Neural progenitor cell (in vitro differentiated cells): ENCODE results near the gene ZFP1. TPM values are rescaled to one million over a fixed set of nuclear protein-coding genes. Genes with fewer than 3 reads are reported as not detected.

Experiments used
- DNase-seq: peaks from one replicate; pipeline ENCODE4 v3.0.0-alpha.2; 2016; ENCODE audit warnings: low spot score
- H2AFZ ChIP-seq: fragments of 200-600 bp; sonication (generic); replicated peaks from 2 replicates; pipeline ENCODE4 v1.6.1; 2016; ENCODE audit warnings: antibody characterized with exemption
- H3F3A ChIP-seq: fragments of 200-600 bp; sonication (generic); 2 replicates; pipeline ENCODE4 v1.6.1; 2016; ENCODE audit warnings: antibody characterized with exemption, low read depth
- H3K27ac ChIP-seq: fragments of 200-600 bp; sonication (generic); 2 replicates; pipeline ENCODE4 v1.5.1; 2016; ENCODE audit warnings: mild to moderate bottlenecking
- H3K27me3 ChIP-seq: fragments of 200-600 bp; sonication (generic); 2 replicates; pipeline ENCODE4 v1.6.1; 2016; ENCODE audit warnings: mild to moderate bottlenecking, moderate library complexity
- H3K36me3 ChIP-seq: fragments of 200-600 bp; sonication (generic); 2 replicates; pipeline ENCODE4 v1.5.1; 2016
- H3K4me1 ChIP-seq: fragments of 200-600 bp; sonication (generic); 2 replicates; pipeline ENCODE4 v1.6.1; 2016; ENCODE audit warnings: mixed run types
- H3K4me2 ChIP-seq: fragments of 200-600 bp; sonication (generic); 2 replicates; pipeline ENCODE4 v1.6.1; 2016
- H3K4me3 ChIP-seq: fragments of 200-600 bp; sonication (generic); 2 replicates; pipeline ENCODE4 v1.5.1; 2016
- H3K79me2 ChIP-seq: fragments of 200-600 bp; sonication (generic); 2 replicates; pipeline ENCODE4 v1.6.1; 2016; ENCODE audit warnings: low read depth
- H3K9ac ChIP-seq: fragments of 200-600 bp; sonication (generic); 2 replicates; pipeline ENCODE4 v1.6.1; 2016
- H3K9me3 ChIP-seq: fragments of 200-600 bp; sonication (generic); 2 replicates; pipeline ENCODE4 v1.5.1; 2016; ENCODE audit warnings: low read depth
- H4K20me1 ChIP-seq: fragments of 200-600 bp; sonication (generic); 2 replicates; pipeline ENCODE4 v1.6.1; 2016; ENCODE audit warnings: low read depth
- H3K27ac Mint-ChIP-seq: 3 replicates; pipeline ENCODE4 v1.8.0; 2021; ENCODE audit warnings: mixed read lengths
- H3K27me3 Mint-ChIP-seq: 2 replicates; pipeline ENCODE4 v1.8.0; 2022; ENCODE audit warnings: low read depth, mild to moderate bottlenecking, inconsistent platforms, moderate library complexity, mixed read lengths; ENCODE audit not compliant: insufficient read depth
- H3K36me3 Mint-ChIP-seq: 3 replicates; pipeline ENCODE4 v1.8.0; 2021; ENCODE audit warnings: mixed read lengths
- H3K4me1 Mint-ChIP-seq: 3 replicates; pipeline ENCODE4 v1.8.0; 2021; ENCODE audit warnings: mixed read lengths
- H3K4me3 Mint-ChIP-seq: 3 replicates; pipeline ENCODE4 v1.8.0; 2021; ENCODE audit warnings: mild to moderate bottlenecking, moderate library complexity, mixed read lengths
- H3K9me3 Mint-ChIP-seq: 3 replicates; pipeline ENCODE4 v1.8.0; 2020; ENCODE audit warnings: mixed read lengths
- EZH2 ChIP-seq: fragments of 200-600 bp; sonication (generic); IDR thresholded peaks from 2 replicates; pipeline ENCODE4 v1.6.1; 2017; ENCODE audit warnings: antibody characterized with exemption, mild to moderate bottlenecking, moderate library complexity
- EZH2phosphoT487 ChIP-seq: fragments of 200-600 bp; sonication (generic); IDR thresholded peaks from 2 replicates; pipeline ENCODE4 v1.6.1; 2017; ENCODE audit warnings: antibody characterized with exemption
- total RNA-seq: library from RNA; depleted of rRNA; stranded (reverse); fragments of >200 nt; gene quantifications from 2 replicates; pipeline ENCODE4 v1.2.3, GENCODE V29; 2015; ENCODE audit warnings: low replicate concordance
- TF ChIP-seq, protein P1 (sequence below): fragments of 200-600 bp; sonication (generic); IDR thresholded peaks from 2 replicates; pipeline ENCODE4 v1.5.1; 2017; ENCODE audit warnings: antibody characterized with exemption, mild to moderate bottlenecking

ZFP1 gene
- total RNA-seq, 1 donor from 2014 or later = 35.4 TPM

DNA sequence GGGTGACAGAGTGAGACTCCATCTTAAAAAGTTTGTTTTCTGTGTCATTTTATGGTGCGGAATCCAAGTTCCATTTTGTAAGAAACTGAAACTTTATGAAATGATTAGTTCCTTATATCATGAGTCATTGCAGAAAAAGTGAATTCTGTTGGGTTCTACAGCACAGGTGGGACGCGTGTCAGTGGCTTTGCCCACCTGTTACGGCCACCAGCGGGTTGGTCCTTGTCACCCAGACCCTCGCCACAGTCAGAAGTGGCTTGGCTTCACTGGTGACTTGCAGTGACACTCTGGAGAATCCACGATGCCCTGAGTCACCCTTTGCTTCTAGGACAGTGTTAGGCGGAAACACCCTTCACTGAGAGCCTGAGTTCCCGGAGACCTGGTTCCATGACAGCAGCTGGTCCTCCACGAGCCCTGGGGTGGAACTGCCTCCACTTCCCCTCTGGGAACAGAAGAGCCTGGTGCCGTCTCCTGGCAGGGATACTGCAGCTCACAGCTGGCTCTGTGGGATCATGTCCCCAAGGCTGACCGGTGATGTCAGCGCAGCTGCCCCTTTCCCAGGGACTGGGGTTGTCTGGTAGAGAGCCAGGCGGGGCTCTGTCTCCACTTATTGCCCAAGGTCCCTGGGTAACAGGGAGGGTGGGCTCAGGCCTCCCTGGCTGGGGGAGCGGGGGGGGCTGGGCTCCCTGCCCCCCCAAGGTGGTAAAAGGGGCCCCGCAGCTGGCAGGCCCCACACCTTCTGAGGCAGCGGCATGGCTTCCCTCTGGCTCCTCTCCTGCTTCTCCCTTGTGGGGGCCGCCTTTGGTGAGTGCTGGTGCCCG is 70.1 kb downstream of the ZFP1 start, which contains the start of gene CTRB1:
Gene CTRB1, plus strand, starts transcription at position 733 of the 821 bp plus-strand sequence. Its CDS starts 20 bp downstream, at position 753.
- H3K27me3 Mint-ChIP-seq = peaks cover 2% of the 10 kb centered on the region
- Histone ChIP-seq H3F3A (no peaks in the 10 kb centered on the region), H4K20me1 (no peaks in the 10 kb centered on the region), H3K4me1 (no peaks in the 10 kb centered on the region), H3K9ac (no peak within 1 kb of the TSS), H2AFZ (no peak within 1 kb of the TSS), H3K4me3 (no peak within 1 kb of the TSS), H3K36me3 (no peaks in the 10 kb centered on the region), H3K9me3 (no peaks in the 10 kb centered on the region), H3K4me2 (no peak within 1 kb of the TSS), H3K27ac (no peak within 1 kb of the TSS), H3K79me2 (no peaks in the 10 kb centered on the region), H3K27me3 (no peaks in the 10 kb centered on the region)
- peaks cover 10% of the 10 kb centered on the region for H3K4me1 Mint-ChIP-seq
- no peak within 1 kb of the TSS for H3K27ac Mint-ChIP-seq
- no peak for DNase-seq
- H3K36me3 Mint-ChIP-seq = no peaks in the 10 kb centered on the region
- no peaks in the 10 kb centered on the region for H3K9me3 Mint-ChIP-seq
- TF ChIP-seq, protein P1, sequence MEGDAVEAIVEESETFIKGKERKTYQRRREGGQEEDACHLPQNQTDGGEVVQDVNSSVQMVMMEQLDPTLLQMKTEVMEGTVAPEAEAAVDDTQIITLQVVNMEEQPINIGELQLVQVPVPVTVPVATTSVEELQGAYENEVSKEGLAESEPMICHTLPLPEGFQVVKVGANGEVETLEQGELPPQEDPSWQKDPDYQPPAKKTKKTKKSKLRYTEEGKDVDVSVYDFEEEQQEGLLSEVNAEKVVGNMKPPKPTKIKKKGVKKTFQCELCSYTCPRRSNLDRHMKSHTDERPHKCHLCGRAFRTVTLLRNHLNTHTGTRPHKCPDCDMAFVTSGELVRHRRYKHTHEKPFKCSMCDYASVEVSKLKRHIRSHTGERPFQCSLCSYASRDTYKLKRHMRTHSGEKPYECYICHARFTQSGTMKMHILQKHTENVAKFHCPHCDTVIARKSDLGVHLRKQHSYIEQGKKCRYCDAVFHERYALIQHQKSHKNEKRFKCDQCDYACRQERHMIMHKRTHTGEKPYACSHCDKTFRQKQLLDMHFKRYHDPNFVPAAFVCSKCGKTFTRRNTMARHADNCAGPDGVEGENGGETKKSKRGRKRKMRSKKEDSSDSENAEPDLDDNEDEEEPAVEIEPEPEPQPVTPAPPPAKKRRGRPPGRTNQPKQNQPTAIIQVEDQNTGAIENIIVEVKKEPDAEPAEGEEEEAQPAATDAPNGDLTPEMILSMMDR = no peak
- TF ChIP-seq EZH2 = no peak
- TF ChIP-seq EZH2phosphoT487 = no peak
- no peak within 1 kb of the TSS for H3K4me3 Mint-ChIP-seq

DNA sequence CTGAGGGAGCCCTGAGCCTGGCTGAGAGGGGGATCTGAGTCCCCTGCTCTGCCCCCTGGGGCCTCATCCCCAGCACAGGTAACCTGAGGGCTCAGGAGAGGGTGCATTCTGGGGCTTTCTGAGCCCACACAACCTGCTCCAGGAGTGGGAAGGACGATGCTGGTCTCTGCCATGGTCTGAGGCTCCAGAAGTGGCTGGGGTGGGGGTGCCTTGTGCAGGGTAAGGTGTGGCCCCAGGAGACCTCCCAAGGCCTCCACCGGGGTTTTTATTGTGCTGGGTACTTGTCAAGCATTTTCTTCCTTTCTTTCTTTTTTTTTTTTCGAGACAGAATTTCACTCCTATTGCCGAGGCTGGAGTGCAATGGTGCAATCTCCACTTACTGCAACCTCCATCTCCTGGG is 70.8 kb downstream of the ZFP1 start:
- no peaks in the 10 kb centered on the region for H3K9me3 ChIP-seq
- Mint-ChIP-seq H3K36me3 (no peaks in the 10 kb centered on the region), H3K27ac (no peak overlapping the region), H3K4me3 (no peak overlapping the region), H3K4me1 (peaks cover 10% of the 10 kb centered on the region), H3K9me3 (no peaks in the 10 kb centered on the region), H3K27me3 (peaks cover 2% of the 10 kb centered on the region)
- no peaks in the 10 kb centered on the region for H3K79me2 ChIP-seq
- no peak overlapping the region for H3K27ac ChIP-seq
- no peaks in the 10 kb centered on the region for H3K27me3 ChIP-seq
- H3K36me3 ChIP-seq = no peaks in the 10 kb centered on the region
- no peaks in the 10 kb centered on the region for H3F3A ChIP-seq
- DNase-seq = no peak
- no peak overlapping the region for H2AFZ ChIP-seq
- no peak overlapping the region for H3K4me3 ChIP-seq
- TF ChIP-seq EZH2phosphoT487 (no peak), EZH2 (no peak)
- TF ChIP-seq, protein P1 = no peak
- H4K20me1 ChIP-seq = no peaks in the 10 kb centered on the region
- H3K9ac ChIP-seq = no peak overlapping the region
- H3K4me1 ChIP-seq = no peaks in the 10 kb centered on the region
- H3K4me2 ChIP-seq = no peak overlapping the region

DNA sequence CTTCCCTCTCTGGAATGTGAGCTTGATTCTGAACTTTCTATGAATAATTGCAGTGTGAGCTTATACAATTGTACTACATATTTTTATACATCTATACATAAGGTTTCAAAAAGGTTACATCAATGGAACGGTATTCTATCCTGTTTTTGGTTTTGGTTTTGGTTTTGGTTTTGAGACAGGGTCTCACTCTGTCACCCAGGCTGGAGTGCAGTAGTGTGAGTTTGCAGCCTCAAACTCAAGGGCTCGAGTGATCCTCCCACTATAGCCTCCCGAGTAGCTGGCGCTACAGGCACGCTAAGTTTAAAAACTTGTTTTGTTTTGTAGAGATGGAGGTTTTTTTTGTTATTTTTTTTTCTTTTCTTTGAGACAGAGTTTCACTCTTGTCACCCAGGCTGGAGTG is 71.5 kb downstream of the ZFP1 start:
- no peak for DNase-seq
- no peak overlapping the region for H3K4me3 ChIP-seq
- H2AFZ ChIP-seq = no peak overlapping the region
- no peaks in the 10 kb centered on the region for H3K79me2 ChIP-seq
- H4K20me1 ChIP-seq = no peaks in the 10 kb centered on the region
- Mint-ChIP-seq H3K27me3 (peaks cover 2% of the 10 kb centered on the region), H3K4me3 (no peak overlapping the region), H3K27ac (no peak overlapping the region), H3K9me3 (no peaks in the 10 kb centered on the region), H3K4me1 (peaks cover 13% of the 10 kb centered on the region), H3K36me3 (no peaks in the 10 kb centered on the region)
- H3K4me1 ChIP-seq = no peaks in the 10 kb centered on the region
- no peak overlapping the region for H3K9ac ChIP-seq
- H3F3A ChIP-seq = no peaks in the 10 kb centered on the region
- no peaks in the 10 kb centered on the region for H3K9me3 ChIP-seq
- H3K27me3 ChIP-seq = no peaks in the 10 kb centered on the region
- H3K27ac ChIP-seq = no peak overlapping the region
- no peak for TF ChIP-seq EZH2phosphoT487
- TF ChIP-seq EZH2 = no peak
- TF ChIP-seq, protein P1 = no peak
- H3K36me3 ChIP-seq = no peaks in the 10 kb centered on the region
- H3K4me2 ChIP-seq = no peak overlapping the region

Other genes starting within 250 kb of the ZFP1 start
- 38.4 and 64.0 TPM in 2 replicates for gene WDR59, start 163.4 kb upstream of the ZFP1 start, total RNA-seq
- gene ZNRF1, start 149.5 kb upstream of the ZFP1 start, total RNA-seq = 9.3 and 26.3 TPM in 2 replicates
- 0.60 and 3.8 TPM in 2 replicates for gene LDHD, start 31.7 kb upstream of the ZFP1 start, total RNA-seq
- gene CTRB2, start 58.6 kb downstream of the ZFP1 start, total RNA-seq = not detected in 2 replicates
- gene CTRB1, start 70.5 kb downstream of the ZFP1 start, total RNA-seq = not detected in 2 replicates
- gene BCAR1, start 103.1 kb downstream of the ZFP1 start, total RNA-seq = 10.9 and 29.1 TPM in 2 replicates